GM21367 (cell line): Measurements from ENCODE around the gene CS.
"Not testable (repeated sequence)": the region's sequence is repeated elsewhere in the genome, so short reads cannot be mapped to it uniquely, and the experiment has no call there.

Source experiments
- ATAC-seq: cut with Tn5 transposase; IDR thresholded peaks from one replicate; pipeline ENCODE4 v1.9.1; 2021; ENCODE audit not compliant: unreplicated experiment

CS gene

GRCh38 chr12:56321610-56322009, 21.5 kb upstream of the CS start:
- ATAC-seq, result not testable (repeated sequence)

- no peak for ATAC-seq
Measured at GRCh38 chr12:56321027-56321426, 20.9 kb upstream of the CS start.

- ATAC-seq, result no peak
Measured at GRCh38 chr12:56317675-56318074, 17.5 kb upstream of the CS start.

GRCh38 chr12:56315622-56316473, 15.7 kb upstream of the CS start, which contains the start of gene CNPY2:
CNPY2 (minus strand) TSS chr12:56315988; CDS start chr12:56315217, 771 bp downstream.
- ATAC-seq, result peak; percentile 81

- ATAC-seq, result no peak
Measured at GRCh38 chr12:56315249-56315621, 15.1 kb upstream of the CS start.

- ATAC-seq, result no peak
Measured at GRCh38 chr12:56311003-56311402, 10.9 kb upstream of the CS start.

- no peak for ATAC-seq
Measured at GRCh38 chr12:56308714-56309113, 8.6 kb upstream of the CS start.

- ATAC-seq, result no peak
Measured at GRCh38 chr12:56307221-56307965, 7.3 kb upstream of the CS start.

- ATAC-seq, result no peak
Measured at GRCh38 chr12:56304872-56305590, 4.9 kb upstream of the CS start.

GRCh38 chr12:56304276-56304675, 4.1 kb upstream of the CS start:
- ATAC-seq, result no peak

- ATAC-seq, result no peak
Measured at GRCh38 chr12:56300644-56301464, 724 bp upstream of the CS start.

GRCh38 chr12:56299308-56299852, 750 bp downstream of the CS start:
- no peak for ATAC-seq

GRCh38 chr12:56298828-56299227, 1.3 kb downstream of the CS start:
- no peak for ATAC-seq

- no peak for ATAC-seq
Measured at GRCh38 chr12:56297400-56297799, 2.7 kb downstream of the CS start.

GRCh38 chr12:56296295-56296694, 3.8 kb downstream of the CS start:
- ATAC-seq, result no peak

GRCh38 chr12:56293795-56294194, 6.3 kb downstream of the CS start:
- ATAC-seq, result no peak

GRCh38 chr12:56288705-56289387, 11.3 kb downstream of the CS start:
- no peak for ATAC-seq

GRCh38 chr12:56286044-56286830, 13.9 kb downstream of the CS start:
- no peak for ATAC-seq

GRCh38 chr12:56284263-56284662, 15.9 kb downstream of the CS start:
- not testable (repeated sequence) for ATAC-seq
